ENCODE data around the gene BBIP1.

DNA sequence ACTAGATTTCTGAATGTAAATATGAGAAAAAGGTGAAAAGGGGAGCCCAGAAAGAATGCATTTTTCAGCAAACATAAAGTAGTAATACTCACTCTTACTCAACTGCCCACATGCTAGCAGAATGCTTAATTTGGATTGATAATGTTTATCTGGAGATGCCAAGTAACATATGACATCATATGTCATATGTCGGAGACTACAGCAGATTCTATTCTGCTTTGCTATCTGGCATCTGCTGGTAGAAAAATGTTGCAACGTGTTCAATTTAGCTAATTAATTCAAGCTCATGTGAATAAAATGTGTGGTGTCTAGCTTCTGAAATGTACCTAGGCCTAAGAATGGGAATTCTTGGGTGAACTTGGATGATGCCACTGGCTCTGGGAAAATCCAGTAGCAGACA, 4.5 kb downstream of the BBIP1 start:
- TF ChIP-seq CTCF (IDR thresholded peaks at IDR 0.05) (no peak), POLR2A (IDR thresholded peaks at IDR 0.05) (no peak), EP300 (IDR thresholded peaks at IDR 0.05) (no peak)
